HL-60/S4 treated with phorbol 12-myristate 13-acetate at 8.2 ng/mL for 4 days and 3 days (cell line): ENCODE data around the gene PREX1.

ENCODE experiments used
- in situ Hi-C: fragments of 300-500 bp; cut with MboI; formaldehyde crosslinking; loops from 2 replicates; pipeline ENCODE4 v1.15.0; 2022; ENCODE audit warnings: low sequenced_read_pairs

Gene PREX1

GRCh38 chr20:48645666-48646065 lies 182.1 kb downstream of the PREX1 start:
- in situ Hi-C loops = no loop called here

- in situ Hi-C loops = no loop called here
Observed at GRCh38 chr20:48644286-48644828, 183.4 kb downstream of the PREX1 start.

- in situ Hi-C loops = no loop called here
Observed at GRCh38 chr20:48642105-48642880, 185.5 kb downstream of the PREX1 start.

- in situ Hi-C loops = no loop called here
Observed at GRCh38 chr20:48640871-48641270, 186.9 kb downstream of the PREX1 start.

- in situ Hi-C loops = no loop called here
Observed at GRCh38 chr20:48639899-48640298, 187.9 kb downstream of the PREX1 start.

GRCh38 chr20:48638546-48638945 lies 189.3 kb downstream of the PREX1 start:
- in situ Hi-C loops = no loop called here

GRCh38 chr20:48637461-48637860 lies 190.3 kb downstream of the PREX1 start:
- in situ Hi-C loops = no loop called here

GRCh38 chr20:48636301-48636700 lies 191.5 kb downstream of the PREX1 start:
- in situ Hi-C loops = no loop called here

- in situ Hi-C loops = no loop called here
Observed at GRCh38 chr20:48635791-48636267, 192.0 kb downstream of the PREX1 start.

- in situ Hi-C loops = no loop called here
Observed at GRCh38 chr20:48635361-48635760, 192.4 kb downstream of the PREX1 start.

- in situ Hi-C loops = no loop called here
Observed at GRCh38 chr20:48634641-48635040, 193.2 kb downstream of the PREX1 start.

- in situ Hi-C loops = no loop called here
Observed at GRCh38 chr20:48633620-48634257, 194.1 kb downstream of the PREX1 start.

GRCh38 chr20:48632825-48633619 lies 194.8 kb downstream of the PREX1 start:
- in situ Hi-C loops = no loop called here

GRCh38 chr20:48632017-48632824 lies 195.6 kb downstream of the PREX1 start:
- in situ Hi-C loops = no loop called here

- in situ Hi-C loops = no loop called here
Observed at GRCh38 chr20:48631114-48632016, 196.4 kb downstream of the PREX1 start.

- in situ Hi-C loops = no loop called here
Observed at GRCh38 chr20:48630342-48631075, 197.3 kb downstream of the PREX1 start.

- in situ Hi-C loops = no loop called here
Observed at GRCh38 chr20:48629960-48630315, 197.9 kb downstream of the PREX1 start.

GRCh38 chr20:48629069-48629959 lies 198.5 kb downstream of the PREX1 start:
- in situ Hi-C loops = no loop called here
